Nephron progenitor cell (in vitro differentiated cells): ENCODE data around the gene PIAS1.

Experiments used
- DNase-seq: peaks from one replicate; pipeline ENCODE4 v3.0.0; 2021
- H3K27ac Mint-ChIP-seq: 2 replicates; pipeline ENCODE4 v1.8.0; 2021; ENCODE audit warnings: mild to moderate bottlenecking, moderate library complexity, mixed read lengths
- H3K27me3 Mint-ChIP-seq: 2 replicates; pipeline ENCODE4 v1.8.0; 2021; ENCODE audit warnings: mild to moderate bottlenecking, low read depth, mixed read lengths; ENCODE audit not compliant: poor library complexity
- H3K36me3 Mint-ChIP-seq: 2 replicates; pipeline ENCODE4 v1.8.0; 2021; ENCODE audit warnings: low read depth, mixed read lengths
- H3K4me1 Mint-ChIP-seq: 2 replicates; pipeline ENCODE4 v1.8.0; 2021; ENCODE audit warnings: mixed read lengths
- H3K4me3 Mint-ChIP-seq: 2 replicates; pipeline ENCODE4 v1.8.0; 2021; ENCODE audit warnings: mild to moderate bottlenecking, moderate library complexity, mixed read lengths
- H3K9me3 Mint-ChIP-seq: 2 replicates; pipeline ENCODE4 v1.8.0; 2021; ENCODE audit warnings: mild to moderate bottlenecking, moderate library complexity, mixed read lengths
- TF ChIP-seq, protein P1 (sequence below): fragments of 200-600 bp; sonication (generic); IDR thresholded peaks from 2 replicates; pipeline ENCODE4 v1.5.0; 2021; ENCODE audit warnings: antibody characterized with exemption

Gene PIAS1

DNA sequence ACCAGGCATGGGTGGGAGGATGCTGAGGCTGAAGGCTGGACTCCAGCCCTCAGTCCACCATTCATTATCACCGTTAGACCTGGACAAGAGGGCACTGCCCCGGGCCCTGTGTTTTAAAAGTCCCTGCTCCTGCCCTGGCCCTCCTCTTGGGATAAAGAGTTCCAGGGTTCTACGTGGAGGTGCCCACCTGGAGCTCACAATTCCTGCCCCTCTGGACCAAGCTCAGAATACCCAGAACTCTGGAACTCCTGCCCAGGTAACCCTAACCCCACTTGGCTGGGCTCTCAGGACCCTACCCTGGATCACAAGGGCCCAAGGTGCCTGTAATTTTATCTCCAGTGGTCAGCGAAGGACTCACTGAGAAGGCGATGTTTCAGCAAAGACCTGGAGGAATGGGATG, 149.8 kb downstream of the PIAS1 start:
- H3K27ac Mint-ChIP-seq, result no peak overlapping the region
- peaks cover 75% of the 10 kb centered on the region for H3K4me1 Mint-ChIP-seq
- H3K9me3 Mint-ChIP-seq, result no peaks in the 10 kb centered on the region
- H3K27me3 Mint-ChIP-seq, result peaks cover 6% of the 10 kb centered on the region
- H3K4me3 Mint-ChIP-seq, result no peak overlapping the region
- TF ChIP-seq, protein P1, sequence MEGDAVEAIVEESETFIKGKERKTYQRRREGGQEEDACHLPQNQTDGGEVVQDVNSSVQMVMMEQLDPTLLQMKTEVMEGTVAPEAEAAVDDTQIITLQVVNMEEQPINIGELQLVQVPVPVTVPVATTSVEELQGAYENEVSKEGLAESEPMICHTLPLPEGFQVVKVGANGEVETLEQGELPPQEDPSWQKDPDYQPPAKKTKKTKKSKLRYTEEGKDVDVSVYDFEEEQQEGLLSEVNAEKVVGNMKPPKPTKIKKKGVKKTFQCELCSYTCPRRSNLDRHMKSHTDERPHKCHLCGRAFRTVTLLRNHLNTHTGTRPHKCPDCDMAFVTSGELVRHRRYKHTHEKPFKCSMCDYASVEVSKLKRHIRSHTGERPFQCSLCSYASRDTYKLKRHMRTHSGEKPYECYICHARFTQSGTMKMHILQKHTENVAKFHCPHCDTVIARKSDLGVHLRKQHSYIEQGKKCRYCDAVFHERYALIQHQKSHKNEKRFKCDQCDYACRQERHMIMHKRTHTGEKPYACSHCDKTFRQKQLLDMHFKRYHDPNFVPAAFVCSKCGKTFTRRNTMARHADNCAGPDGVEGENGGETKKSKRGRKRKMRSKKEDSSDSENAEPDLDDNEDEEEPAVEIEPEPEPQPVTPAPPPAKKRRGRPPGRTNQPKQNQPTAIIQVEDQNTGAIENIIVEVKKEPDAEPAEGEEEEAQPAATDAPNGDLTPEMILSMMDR, result no peak
- no peaks in the 10 kb centered on the region for H3K36me3 Mint-ChIP-seq
- no peak for DNase-seq

DNA sequence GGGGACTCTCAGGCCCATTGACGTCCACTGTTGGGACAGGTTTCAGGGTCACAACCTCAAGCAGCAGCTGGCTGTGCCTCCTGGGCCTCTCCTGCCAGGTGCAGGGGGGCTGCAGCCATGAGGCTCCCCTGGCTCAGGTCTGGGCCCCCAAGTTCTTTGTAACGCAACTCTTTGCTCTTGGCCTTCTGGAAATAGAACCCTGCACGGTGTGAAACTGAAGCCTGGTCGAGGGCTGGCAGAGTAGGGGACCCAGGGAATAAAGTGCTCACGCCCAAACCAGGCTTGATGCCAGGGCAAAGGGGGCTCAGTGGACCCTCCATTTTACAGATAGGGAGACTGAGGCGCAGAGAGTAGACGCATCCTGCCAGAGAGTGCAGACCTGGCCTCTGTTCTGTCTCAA, 150.2 kb downstream of the PIAS1 start:
- H3K4me1 Mint-ChIP-seq, result peaks cover 73% of the 10 kb centered on the region
- H3K9me3 Mint-ChIP-seq, result no peaks in the 10 kb centered on the region
- TF ChIP-seq, protein P1, result no peak
- H3K27me3 Mint-ChIP-seq, result peaks cover 6% of the 10 kb centered on the region
- H3K4me3 Mint-ChIP-seq, result no peak overlapping the region
- no peak overlapping the region for H3K27ac Mint-ChIP-seq
- no peak for DNase-seq
- H3K36me3 Mint-ChIP-seq, result no peaks in the 10 kb centered on the region

DNA sequence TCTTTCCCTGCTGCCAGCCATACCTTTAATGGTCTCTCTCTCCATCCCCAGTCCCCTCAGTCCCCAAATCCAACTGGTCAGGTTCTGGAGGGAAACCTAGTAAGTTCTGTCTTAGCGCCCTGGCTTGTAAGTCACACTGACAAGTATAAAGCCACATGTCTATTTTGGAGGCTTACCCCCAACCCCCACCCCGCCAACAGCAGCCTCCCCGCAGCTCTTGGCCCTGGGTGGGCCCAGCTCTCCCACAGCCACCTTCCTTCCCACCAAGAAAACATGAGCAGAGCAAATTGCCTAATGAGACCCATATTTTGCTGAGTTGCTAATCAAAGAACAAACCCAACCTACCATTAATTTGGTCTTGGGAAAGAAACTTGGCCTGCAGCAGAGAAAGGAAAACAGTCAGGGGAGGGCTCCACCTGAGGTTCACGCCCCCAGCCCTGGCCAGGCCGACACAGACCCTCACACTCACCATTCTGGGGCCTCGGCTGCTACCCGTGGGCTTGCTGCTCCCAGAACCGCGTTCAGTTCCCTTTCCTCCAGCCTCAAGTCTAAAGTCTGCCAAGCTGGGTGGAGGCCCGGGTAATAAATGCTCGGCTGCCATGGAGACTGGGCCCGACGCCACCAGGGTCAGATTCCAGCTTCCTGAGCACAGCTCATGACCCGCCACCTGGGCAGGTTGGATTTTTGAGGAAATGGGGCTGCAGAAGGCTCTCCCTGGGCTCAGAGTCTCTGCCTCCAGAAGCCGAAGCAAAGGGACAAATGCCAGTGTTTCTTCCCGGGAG, 150.9 kb downstream of the PIAS1 start, which contains the start of gene CALML4:
CALML4 (minus strand) TSS at position 557 of the 782 bp plus-strand sequence; CDS start at position 472, 85 bp downstream.
- peaks cover 6% of the 10 kb centered on the region for H3K27me3 Mint-ChIP-seq
- H3K9me3 Mint-ChIP-seq, result no peaks in the 10 kb centered on the region
- H3K27ac Mint-ChIP-seq, result peak within 1 kb of the TSS; percentile 82
- DNase-seq, result peak; percentile 56
- H3K4me1 Mint-ChIP-seq, result peaks cover 67% of the 10 kb centered on the region
- TF ChIP-seq, protein P1, result no peak
- peak within 1 kb of the TSS; percentile 48 for H3K4me3 Mint-ChIP-seq
- H3K36me3 Mint-ChIP-seq, result no peaks in the 10 kb centered on the region

DNA sequence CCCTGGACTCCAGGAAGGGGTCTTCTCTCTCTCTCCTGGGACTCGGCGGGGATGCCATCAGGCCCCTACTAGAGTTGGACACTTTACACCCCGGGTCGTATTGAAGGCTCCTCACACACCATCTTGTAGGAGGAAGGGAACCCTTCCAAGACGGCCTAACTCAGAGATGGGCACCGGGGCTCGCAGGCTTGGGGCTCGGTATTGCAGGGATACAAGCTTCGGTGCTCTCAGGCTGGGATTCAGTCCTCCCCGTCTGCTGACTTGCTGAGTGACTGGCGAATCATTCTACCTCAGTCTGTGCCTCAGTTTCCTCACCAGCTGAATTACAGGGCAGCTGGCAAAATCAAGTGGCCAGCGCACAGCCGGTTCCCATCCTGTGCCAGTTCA, 151.4 kb downstream of the PIAS1 start:
- Mint-ChIP-seq H3K9me3 (no peaks in the 10 kb centered on the region), H3K4me1 (peaks cover 62% of the 10 kb centered on the region), H3K36me3 (no peaks in the 10 kb centered on the region), H3K4me3 (peak overlapping the region; percentile 48), H3K27ac (peak overlapping the region; percentile 36), H3K27me3 (peaks cover 6% of the 10 kb centered on the region)
- TF ChIP-seq, protein P1, result no peak
- no peak for DNase-seq

DNA sequence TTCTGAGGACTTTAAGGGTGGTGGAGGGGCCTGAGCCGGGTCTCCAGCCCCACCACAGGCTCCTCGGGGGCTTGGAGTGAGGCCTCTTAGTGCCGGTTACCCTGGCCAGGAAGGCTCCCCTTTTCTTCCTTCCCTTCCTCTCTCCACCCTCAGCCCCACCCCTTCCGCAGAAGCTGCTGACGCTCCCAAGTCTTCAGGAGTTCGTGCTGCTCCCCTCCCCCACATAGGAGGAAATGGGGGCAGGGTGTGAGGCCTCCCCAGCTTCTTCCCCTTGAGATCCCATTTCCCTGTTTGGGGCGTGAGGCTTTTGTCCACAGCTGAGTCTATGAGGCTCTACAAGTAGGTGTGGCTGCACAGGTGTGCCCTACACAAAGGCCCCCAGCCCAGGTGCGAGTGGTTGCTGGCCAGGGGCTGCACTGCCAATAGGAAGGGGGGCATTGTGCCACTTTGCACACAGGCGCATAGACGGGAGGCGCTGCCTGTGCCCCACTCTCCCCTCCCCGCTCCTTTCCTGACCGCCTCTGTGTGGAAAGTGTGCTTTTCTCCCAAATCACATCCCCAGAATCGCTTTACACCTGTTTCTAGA, 151.9 kb downstream of the PIAS1 start:
- Mint-ChIP-seq H3K27ac (peak overlapping the region; percentile 93), H3K27me3 (peaks cover 6% of the 10 kb centered on the region), H3K4me1 (peaks cover 61% of the 10 kb centered on the region), H3K36me3 (no peaks in the 10 kb centered on the region), H3K4me3 (no peak overlapping the region), H3K9me3 (no peaks in the 10 kb centered on the region)
- TF ChIP-seq, protein P1, result no peak
- no peak for DNase-seq
